Loucy (cell line): ENCODE measurements around the gene SOBP.

Source experiments
- H2AFZ ChIP-seq: fragments of 200-600 bp; sonication (generic); 2 replicates; pipeline ENCODE4 v1.6.0; 2016; ENCODE audit warnings: antibody characterized with exemption, mild to moderate bottlenecking, low read length, moderate library complexity
- H3F3A ChIP-seq: fragments of 200-600 bp; 2 replicates; pipeline ENCODE4 v1.6.0; 2016; ENCODE audit warnings: antibody characterized with exemption, low read depth, mild to moderate bottlenecking
- H3K27me3 ChIP-seq: fragments of 200-600 bp; sonication (generic); 2 replicates; pipeline ENCODE4 v1.6.1; 2014; ENCODE audit warnings: low read length, mild to moderate bottlenecking; ENCODE audit not compliant: insufficient read depth, poor library complexity, severe bottlenecking
- H3K36me3 ChIP-seq: fragments of 200-600 bp; sonication (generic); 2 replicates; pipeline ENCODE4 v1.6.1; 2016; ENCODE audit warnings: low read length; ENCODE audit not compliant: insufficient read depth
- H3K4me1 ChIP-seq: fragments of 200-600 bp; sonication (generic); 2 replicates; pipeline ENCODE4 v1.5.1; 2014; ENCODE audit warnings: low read length, mild to moderate bottlenecking; ENCODE audit not compliant: insufficient read depth, poor library complexity, severe bottlenecking
- H3K4me2 ChIP-seq: fragments of 200-600 bp; sonication (generic); 2 replicates; pipeline ENCODE4 v1.6.0; 2014; ENCODE audit warnings: antibody characterized with exemption, low read length, low read depth, mild to moderate bottlenecking; ENCODE audit not compliant: poor library complexity, severe bottlenecking
- H3K4me3 ChIP-seq: fragments of 200-600 bp; sonication (generic); 2 replicates; pipeline ENCODE4 v1.5.1; 2014; ENCODE audit warnings: low read length, mild to moderate bottlenecking, mixed read lengths; ENCODE audit not compliant: poor library complexity, severe bottlenecking
- H3K79me2 ChIP-seq: fragments of 200-600 bp; sonication (generic); 2 replicates; pipeline ENCODE4 v1.6.1; 2014; ENCODE audit warnings: low read length; ENCODE audit not compliant: insufficient read depth
- H3K9ac ChIP-seq: fragments of 200-600 bp; sonication (generic); 2 replicates; pipeline ENCODE4 v1.6.0; 2014; ENCODE audit warnings: mild to moderate bottlenecking, low read depth, low read length, moderate library complexity; ENCODE audit not compliant: poor library complexity, severe bottlenecking
- H3K9me2 ChIP-seq: fragments of 200-600 bp; sonication (generic); replicated peaks from 2 replicates; pipeline ENCODE4 v1.6.1; 2016; ENCODE audit warnings: low read depth, low read length, mixed read lengths
- H3K9me3 ChIP-seq: fragments of 200-600 bp; sonication (generic); 2 replicates; pipeline ENCODE4 v1.6.1; 2014; ENCODE audit warnings: mild to moderate bottlenecking, antibody characterized with exemption, low read length, low read depth; ENCODE audit not compliant: insufficient read depth
- H4K20me1 ChIP-seq: fragments of 200-600 bp; sonication (generic); 2 replicates; pipeline ENCODE4 v1.6.0; 2014; ENCODE audit warnings: antibody characterized with exemption, low read length, mild to moderate bottlenecking; ENCODE audit not compliant: insufficient read depth, poor library complexity, severe bottlenecking
- CTCF ChIP-seq: fragments of 200-600 bp; sonication (generic); conservative IDR thresholded peaks from 2 replicates; pipeline ENCODE4 v1.5.1; 2014; ENCODE audit warnings: mild to moderate bottlenecking, antibody characterized with exemption, low read length
- EZH2phosphoT487 ChIP-seq: fragments of 200-600 bp; IDR thresholded peaks from 2 replicates; pipeline ENCODE4 v1.6.1; 2018; ENCODE audit warnings: antibody characterized with exemption, mild to moderate bottlenecking, moderate library complexity, borderline replicate concordance

SOBP gene

GRCh38 chr6:107574856-107575255, 84.9 kb downstream of the SOBP start:
- Histone ChIP-seq H3K79me2 (no peaks in the 10 kb centered on the region), H3K4me3 (no peak overlapping the region), H3K9me3 (no peaks in the 10 kb centered on the region), H3K27me3 (no peaks in the 10 kb centered on the region), H3K4me2 (no peak overlapping the region), H4K20me1 (no peaks in the 10 kb centered on the region), H3K9ac (no peak overlapping the region), H3K9me2 (no peaks in the 10 kb centered on the region), H3K36me3 (peaks cover 9% of the 10 kb centered on the region; the same call in 1 of the 2 replicates), H3F3A (no peaks in the 10 kb centered on the region), H2AFZ (no peak overlapping the region), H3K4me1 (peaks cover 23% of the 10 kb centered on the region)
- TF ChIP-seq EZH2phosphoT487 (no peak), CTCF (no peak)

GRCh38 chr6:107576852-107577251, 86.9 kb downstream of the SOBP start:
- H3K9ac ChIP-seq = no peak overlapping the region
- H3K4me3 ChIP-seq = no peak overlapping the region
- no peaks in the 10 kb centered on the region for H3K27me3 ChIP-seq
- H3K4me2 ChIP-seq = no peak overlapping the region
- H3K79me2 ChIP-seq = no peaks in the 10 kb centered on the region
- no peak overlapping the region for H2AFZ ChIP-seq
- no peaks in the 10 kb centered on the region for H3K9me2 ChIP-seq
- H3K9me3 ChIP-seq = no peaks in the 10 kb centered on the region
- peaks cover 9% of the 10 kb centered on the region; the same call in 1 of the 2 replicates for H3K36me3 ChIP-seq
- peaks cover 3% of the 10 kb centered on the region for H3K4me1 ChIP-seq
- no peaks in the 10 kb centered on the region for H4K20me1 ChIP-seq
- TF ChIP-seq CTCF (no peak), EZH2phosphoT487 (no peak)
- H3F3A ChIP-seq = no peaks in the 10 kb centered on the region

GRCh38 chr6:107578642-107579341, 88.9 kb downstream of the SOBP start:
- Histone ChIP-seq H3K79me2 (no peaks in the 10 kb centered on the region), H3K36me3 (peaks cover 9% of the 10 kb centered on the region; the same call in 1 of the 2 replicates), H3K4me3 (no peak overlapping the region), H3K9me2 (no peaks in the 10 kb centered on the region), H4K20me1 (no peaks in the 10 kb centered on the region), H3K4me2 (no peak overlapping the region), H2AFZ (no peak overlapping the region), H3K9me3 (no peaks in the 10 kb centered on the region), H3K4me1 (no peaks in the 10 kb centered on the region), H3F3A (no peaks in the 10 kb centered on the region), H3K9ac (no peak overlapping the region), H3K27me3 (no peaks in the 10 kb centered on the region)
- TF ChIP-seq CTCF = no peak
- no peak for TF ChIP-seq EZH2phosphoT487
